ENCODE data around the gene AOAH. TPM values are rescaled to one million over a fixed set of nuclear protein-coding genes. Genes with fewer than 3 reads are reported as not detected.

AOAH gene
- total and polyA plus RNA-seq, 2 donors from 2014 or later: 2.7 to 24.7 TPM

GRCh38 chr7:36564489-36564888, 159.8 kb downstream of the AOAH start:
- TF ChIP-seq, protein P1, sequence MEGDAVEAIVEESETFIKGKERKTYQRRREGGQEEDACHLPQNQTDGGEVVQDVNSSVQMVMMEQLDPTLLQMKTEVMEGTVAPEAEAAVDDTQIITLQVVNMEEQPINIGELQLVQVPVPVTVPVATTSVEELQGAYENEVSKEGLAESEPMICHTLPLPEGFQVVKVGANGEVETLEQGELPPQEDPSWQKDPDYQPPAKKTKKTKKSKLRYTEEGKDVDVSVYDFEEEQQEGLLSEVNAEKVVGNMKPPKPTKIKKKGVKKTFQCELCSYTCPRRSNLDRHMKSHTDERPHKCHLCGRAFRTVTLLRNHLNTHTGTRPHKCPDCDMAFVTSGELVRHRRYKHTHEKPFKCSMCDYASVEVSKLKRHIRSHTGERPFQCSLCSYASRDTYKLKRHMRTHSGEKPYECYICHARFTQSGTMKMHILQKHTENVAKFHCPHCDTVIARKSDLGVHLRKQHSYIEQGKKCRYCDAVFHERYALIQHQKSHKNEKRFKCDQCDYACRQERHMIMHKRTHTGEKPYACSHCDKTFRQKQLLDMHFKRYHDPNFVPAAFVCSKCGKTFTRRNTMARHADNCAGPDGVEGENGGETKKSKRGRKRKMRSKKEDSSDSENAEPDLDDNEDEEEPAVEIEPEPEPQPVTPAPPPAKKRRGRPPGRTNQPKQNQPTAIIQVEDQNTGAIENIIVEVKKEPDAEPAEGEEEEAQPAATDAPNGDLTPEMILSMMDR (IDR thresholded peaks at IDR 0.05; ENCODE audit: borderline replicate concordance, extremely low read depth, insufficient read depth): no peak
- H3K27ac ChIP-seq (ENCODE audit: low read depth in 2 of 2, low read length in 2 of 2): no peak overlapping the region
- intact Hi-C loops (cut with DNase I): no loop called here
- no peaks in the 10 kb centered on the region for H3K4me1 ChIP-seq (ENCODE audit: control insufficient read depth in 2 of 3, insufficient read depth in 2 of 3, low read depth in 1 of 3, low read length in 3 of 3)
- H3K9ac ChIP-seq (ENCODE audit: low read length in 3 of 3): no peak overlapping the region
- no peaks in the 10 kb centered on the region for H3K9me3 ChIP-seq (ENCODE audit: control insufficient read depth in 2 of 3, insufficient read depth in 1 of 3, low read length in 3 of 3)
- no peak overlapping the region for H3K4me3 ChIP-seq (ENCODE audit: low read length in 3 of 3)
- FAIRE-seq: no peak
- H3K27me3 ChIP-seq (ENCODE audit: control insufficient read depth, insufficient read depth, low read length): no peaks in the 10 kb centered on the region
- H3K36me3 ChIP-seq (ENCODE audit: control insufficient read depth in 2 of 3, insufficient read depth in 3 of 3, low read length in 3 of 3): no peaks in the 10 kb centered on the region
- DNase-seq: no peak

GRCh38 chr7:36563706-36564327, 160.5 kb downstream of the AOAH start:
- no peaks in the 10 kb centered on the region for H3K36me3 ChIP-seq (ENCODE audit: control insufficient read depth in 2 of 3, insufficient read depth in 3 of 3, low read length in 3 of 3)
- DNase-seq: no peak
- intact Hi-C loops (cut with DNase I): no loop called here
- no peak overlapping the region for H3K9ac ChIP-seq (ENCODE audit: low read length in 3 of 3)
- no peak overlapping the region for H3K27ac ChIP-seq (ENCODE audit: low read depth in 2 of 2, low read length in 2 of 2)
- TF ChIP-seq, protein P1 (IDR thresholded peaks at IDR 0.05; ENCODE audit: borderline replicate concordance, extremely low read depth, insufficient read depth): no peak
- H3K27me3 ChIP-seq (ENCODE audit: control insufficient read depth, insufficient read depth, low read length): no peaks in the 10 kb centered on the region
- H3K9me3 ChIP-seq (ENCODE audit: control insufficient read depth in 2 of 3, insufficient read depth in 1 of 3, low read length in 3 of 3): no peaks in the 10 kb centered on the region
- H3K4me1 ChIP-seq (ENCODE audit: control insufficient read depth in 2 of 3, insufficient read depth in 2 of 3, low read depth in 1 of 3, low read length in 3 of 3): no peaks in the 10 kb centered on the region
- H3K4me3 ChIP-seq (ENCODE audit: low read length in 3 of 3): no peak overlapping the region
- no peak for FAIRE-seq

GRCh38 chr7:36562121-36562520, 162.2 kb downstream of the AOAH start:
- no peak overlapping the region for H3K4me3 ChIP-seq (ENCODE audit: low read length in 3 of 3)
- intact Hi-C loops (cut with DNase I): no loop called here
- FAIRE-seq: no peak

More at GRCh38 chr7:36562121-36562520, 162.2 kb downstream of the AOAH start:
- H3K9me3 ChIP-seq (ENCODE audit: control insufficient read depth in 2 of 3, insufficient read depth in 1 of 3, low read length in 3 of 3): no peaks in the 10 kb centered on the region
- no peaks in the 10 kb centered on the region for H3K27me3 ChIP-seq (ENCODE audit: control insufficient read depth, insufficient read depth, low read length)
- H3K4me1 ChIP-seq (ENCODE audit: control insufficient read depth in 2 of 3, insufficient read depth in 2 of 3, low read depth in 1 of 3, low read length in 3 of 3): no peaks in the 10 kb centered on the region
- H3K27ac ChIP-seq (ENCODE audit: low read depth in 2 of 2, low read length in 2 of 2): no peak overlapping the region
- DNase-seq: no peak
- TF ChIP-seq, protein P1 (IDR thresholded peaks at IDR 0.05; ENCODE audit: borderline replicate concordance, extremely low read depth, insufficient read depth): no peak
- H3K9ac ChIP-seq (ENCODE audit: low read length in 3 of 3): no peak overlapping the region
- H3K36me3 ChIP-seq (ENCODE audit: control insufficient read depth in 2 of 3, insufficient read depth in 3 of 3, low read length in 3 of 3): no peaks in the 10 kb centered on the region

Data from kidney (tissue), 14 donors.